ENCODE results near the gene CCDC175.
A peak's percentile ranks its signal among the peaks of the same experiment; 100 is the strongest.

Gene CCDC175

GRCh38 chr14:59576332-59577294, at the start of gene CCDC175:
Gene CCDC175, minus strand, starts transcription at chr14:59576812. Its CDS starts 37 bp downstream, at chr14:59576775.
- peak in 49 of 51 donors; percentile 6 to 89 (median 65) for DNase-seq

GRCh38 chr14:59622631-59623030, 46.0 kb upstream of the CCDC175 start:
- no peak for DNase-seq

GRCh38 chr14:59619061-59619460, 42.4 kb upstream of the CCDC175 start:
- no peak for DNase-seq

GRCh38 chr14:59601056-59601455, 24.4 kb upstream of the CCDC175 start:
- DNase-seq, result no peak

- no peak for DNase-seq
Measured at GRCh38 chr14:59600211-59600945, 23.8 kb upstream of the CCDC175 start.

GRCh38 chr14:59595071-59595470, 18.5 kb upstream of the CCDC175 start:
- DNase-seq, result no peak

GRCh38 chr14:59591641-59592370, 15.2 kb upstream of the CCDC175 start:
- DNase-seq, result no peak

- no peak for DNase-seq
Measured at GRCh38 chr14:59588101-59588500, 11.5 kb upstream of the CCDC175 start.

GRCh38 chr14:59585891-59586554, 9.4 kb upstream of the CCDC175 start:
- DNase-seq, result no peak

GRCh38 chr14:59583755-59584154, 7.1 kb upstream of the CCDC175 start:
- peak in 1 of 51 donors; percentile 17 for DNase-seq

GRCh38 chr14:59582845-59583509, 6.4 kb upstream of the CCDC175 start:
- DNase-seq, result no peak

GRCh38 chr14:59582161-59582560, 5.5 kb upstream of the CCDC175 start:
- DNase-seq, result no peak

- no peak for DNase-seq
Measured at GRCh38 chr14:59580911-59581310, 4.3 kb upstream of the CCDC175 start.

- no peak for DNase-seq
Measured at GRCh38 chr14:59570122-59570521, 6.5 kb downstream of the CCDC175 start.

GRCh38 chr14:59566725-59567124, 9.9 kb downstream of the CCDC175 start:
- no peak for DNase-seq

- DNase-seq, result no peak
Measured at GRCh38 chr14:59566296-59566695, 10.3 kb downstream of the CCDC175 start.

GRCh38 chr14:59565087-59565486, 11.5 kb downstream of the CCDC175 start:
- DNase-seq, result no peak

- no peak for DNase-seq
Measured at GRCh38 chr14:59564366-59564765, 12.2 kb downstream of the CCDC175 start.

- DNase-seq, result no peak
Measured at GRCh38 chr14:59547310-59547709, 29.3 kb downstream of the CCDC175 start.

GRCh38 chr14:59543873-59544272, 32.7 kb downstream of the CCDC175 start:
- DNase-seq, result no peak

- DNase-seq, result no peak
Measured at GRCh38 chr14:59541731-59542130, 34.9 kb downstream of the CCDC175 start.
